ENCODE results near the gene DDX60.

DNA sequence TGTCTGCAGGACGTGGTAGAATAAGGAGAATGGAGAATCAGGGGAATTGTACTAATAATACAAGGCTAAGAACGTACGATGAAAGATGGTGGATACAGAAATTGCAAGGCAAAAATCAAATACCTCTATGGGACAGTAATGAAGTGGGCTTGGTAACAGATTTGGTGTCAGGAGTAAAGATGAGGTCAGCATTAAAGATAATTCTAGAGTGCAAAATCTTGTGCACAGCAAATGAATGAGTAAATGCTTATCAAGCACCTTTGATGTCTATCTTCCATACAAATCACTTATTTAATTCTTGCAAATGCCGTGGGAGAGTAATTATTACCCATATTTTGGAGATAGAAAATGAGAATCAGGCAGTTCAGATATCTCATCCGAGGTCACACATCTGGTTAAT, 70.9 kb downstream of the DDX60 start:
- TF ChIP-seq, protein P1, sequence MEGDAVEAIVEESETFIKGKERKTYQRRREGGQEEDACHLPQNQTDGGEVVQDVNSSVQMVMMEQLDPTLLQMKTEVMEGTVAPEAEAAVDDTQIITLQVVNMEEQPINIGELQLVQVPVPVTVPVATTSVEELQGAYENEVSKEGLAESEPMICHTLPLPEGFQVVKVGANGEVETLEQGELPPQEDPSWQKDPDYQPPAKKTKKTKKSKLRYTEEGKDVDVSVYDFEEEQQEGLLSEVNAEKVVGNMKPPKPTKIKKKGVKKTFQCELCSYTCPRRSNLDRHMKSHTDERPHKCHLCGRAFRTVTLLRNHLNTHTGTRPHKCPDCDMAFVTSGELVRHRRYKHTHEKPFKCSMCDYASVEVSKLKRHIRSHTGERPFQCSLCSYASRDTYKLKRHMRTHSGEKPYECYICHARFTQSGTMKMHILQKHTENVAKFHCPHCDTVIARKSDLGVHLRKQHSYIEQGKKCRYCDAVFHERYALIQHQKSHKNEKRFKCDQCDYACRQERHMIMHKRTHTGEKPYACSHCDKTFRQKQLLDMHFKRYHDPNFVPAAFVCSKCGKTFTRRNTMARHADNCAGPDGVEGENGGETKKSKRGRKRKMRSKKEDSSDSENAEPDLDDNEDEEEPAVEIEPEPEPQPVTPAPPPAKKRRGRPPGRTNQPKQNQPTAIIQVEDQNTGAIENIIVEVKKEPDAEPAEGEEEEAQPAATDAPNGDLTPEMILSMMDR (IDR thresholded peaks at IDR 0.05; ENCODE audit: low read length): no peak
- no peak for TF ChIP-seq EZH2 (IDR thresholded peaks at IDR 0.05; ENCODE audit: borderline replicate concordance, low read length)

All from OCI-LY1 (cell line).